Measurements from ENCODE around the gene MSMO1.
A peak's percentile ranks its signal among the peaks of the same experiment; 100 is the strongest.

The MSMO1 gene

GRCh38 chr4:165360985-165361670 is 33.7 kb downstream of the MSMO1 start:
- no peak for DNase-seq (ENCODE audit: low read depth)

DNA sequence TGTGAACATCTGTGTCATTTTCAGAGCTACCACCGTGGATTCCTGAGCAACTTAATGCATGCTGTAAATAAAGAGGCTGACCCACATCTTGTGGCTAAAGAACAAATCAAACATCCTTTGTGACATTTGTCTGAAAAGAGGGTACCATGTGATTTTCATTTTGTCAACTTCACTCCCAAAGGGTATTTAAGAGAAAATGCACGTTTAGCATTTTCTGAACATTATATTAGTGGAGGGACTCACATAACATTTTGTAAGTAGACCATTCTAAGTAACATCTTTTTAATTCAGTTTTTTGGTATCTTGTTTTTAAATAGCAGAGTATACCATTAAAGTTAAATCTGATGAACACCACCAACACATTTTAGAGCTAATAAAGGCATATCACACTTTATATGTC is 34.3 kb downstream of the MSMO1 start:
- no peak for DNase-seq (ENCODE audit: low read depth)

DNA sequence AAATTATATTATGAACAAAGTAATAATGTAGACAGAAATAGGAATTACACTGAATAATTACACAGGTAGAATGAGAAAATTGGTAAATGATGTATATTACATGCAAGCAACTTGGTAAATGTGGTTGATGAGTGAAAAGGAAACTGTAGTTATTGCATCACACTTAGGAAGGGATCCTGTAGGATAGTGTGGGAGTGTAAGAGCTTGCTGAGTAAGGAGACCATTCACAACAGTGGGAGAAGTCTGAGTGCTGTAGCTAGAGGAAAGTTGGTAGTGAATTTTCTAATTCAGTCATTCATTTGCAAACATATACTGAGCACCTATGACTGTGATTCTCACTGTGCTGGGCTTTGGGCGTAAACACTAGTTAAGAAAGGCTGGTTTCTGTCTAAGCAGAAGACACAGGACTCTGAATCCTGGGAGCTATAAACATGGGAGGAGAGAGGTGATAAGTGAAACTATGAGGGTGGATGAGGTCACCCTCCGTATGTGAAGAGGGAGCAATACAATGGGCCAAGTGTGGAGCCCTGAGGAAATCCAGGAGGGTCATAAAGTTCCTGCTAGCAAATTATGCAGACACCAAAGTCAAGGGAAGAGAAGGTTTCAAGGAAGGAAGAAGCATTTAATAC is 37.1 kb downstream of the MSMO1 start:
- no peak for DNase-seq (ENCODE audit: low read depth)

DNA sequence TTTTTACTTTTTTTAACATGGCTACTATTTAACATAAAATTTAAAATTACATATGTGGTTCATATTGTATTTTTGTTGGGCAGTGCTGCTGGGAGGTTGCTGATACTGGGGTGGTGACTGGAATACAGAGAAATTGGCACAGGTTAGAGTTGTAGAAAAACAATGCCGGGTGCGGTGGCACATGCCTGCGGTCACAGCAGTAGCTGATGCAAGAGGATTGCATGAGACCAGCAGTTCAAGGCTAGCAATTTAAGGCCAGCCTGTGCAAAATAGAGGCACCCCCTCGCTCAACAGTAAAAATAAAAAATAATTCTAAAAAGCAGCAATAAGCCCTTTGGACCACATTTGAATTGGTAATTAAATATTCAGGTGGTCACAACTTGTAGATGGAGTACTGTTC is 39.6 kb downstream of the MSMO1 start:
- no peak for DNase-seq (ENCODE audit: low read depth)

DNA sequence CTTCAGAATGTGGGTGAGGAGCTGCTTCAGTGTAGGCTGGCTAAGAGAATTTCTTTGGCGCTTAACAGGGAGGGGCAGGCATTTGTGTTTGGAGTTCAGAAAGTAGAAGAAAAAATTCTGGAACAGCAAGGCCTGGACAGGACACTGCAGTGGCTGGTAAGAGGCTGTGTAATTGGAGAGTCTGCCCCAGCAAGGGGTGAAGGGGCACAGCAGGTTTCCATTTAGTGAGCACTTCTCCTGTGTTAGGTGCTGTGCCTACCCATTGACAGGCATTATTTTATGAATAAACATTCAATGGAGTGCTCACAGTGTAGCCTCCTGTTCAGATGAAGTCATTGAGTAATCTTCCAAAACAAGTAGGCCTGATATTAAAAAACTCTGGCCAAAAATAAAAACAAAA is 40.6 kb downstream of the MSMO1 start:
- DNase-seq (ENCODE audit: low read depth): no peak

DNA sequence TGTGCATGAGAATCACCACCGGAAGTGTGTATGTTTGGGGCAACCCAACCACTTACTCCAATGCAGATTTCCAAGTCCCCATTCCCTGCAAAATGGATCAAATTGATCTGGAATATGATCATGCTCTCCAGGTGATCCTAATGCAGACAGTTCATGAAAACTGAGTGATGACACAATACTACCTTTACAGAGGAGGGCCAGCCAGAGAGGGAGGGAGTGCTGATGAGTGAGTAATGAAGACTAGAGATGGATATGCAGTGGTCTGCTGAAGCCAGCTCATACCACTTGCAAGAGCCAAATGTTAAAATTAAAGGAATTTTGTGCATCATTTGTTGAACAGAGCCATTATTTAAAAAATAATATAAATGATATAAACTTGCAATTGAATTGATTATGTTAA is 41.1 kb downstream of the MSMO1 start:
- no peak for DNase-seq (ENCODE audit: low read depth)

GRCh38 chr4:165369522-165369921 is 42.1 kb downstream of the MSMO1 start:
- no peak for DNase-seq (ENCODE audit: low read depth)

DNA sequence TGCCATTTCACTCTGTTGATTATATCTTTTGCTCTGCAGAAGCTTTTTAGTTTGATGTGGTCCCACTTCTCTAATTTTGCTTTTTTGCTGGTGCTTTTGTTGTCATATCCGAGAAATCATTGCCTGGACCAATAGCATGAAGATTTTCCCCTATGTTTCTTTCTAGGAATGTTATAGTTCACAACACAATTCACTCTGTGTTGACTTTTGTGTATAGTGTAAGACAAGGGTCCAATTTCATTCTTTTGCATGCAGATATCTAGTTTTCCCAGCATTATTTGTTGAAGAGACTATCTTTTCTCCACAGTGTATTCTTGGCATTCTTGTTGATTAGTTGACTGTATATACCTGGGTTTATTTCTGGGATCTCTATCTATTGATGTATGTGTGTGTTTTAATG is 43.1 kb downstream of the MSMO1 start:
- no peak for DNase-seq (ENCODE audit: low read depth)

DNA sequence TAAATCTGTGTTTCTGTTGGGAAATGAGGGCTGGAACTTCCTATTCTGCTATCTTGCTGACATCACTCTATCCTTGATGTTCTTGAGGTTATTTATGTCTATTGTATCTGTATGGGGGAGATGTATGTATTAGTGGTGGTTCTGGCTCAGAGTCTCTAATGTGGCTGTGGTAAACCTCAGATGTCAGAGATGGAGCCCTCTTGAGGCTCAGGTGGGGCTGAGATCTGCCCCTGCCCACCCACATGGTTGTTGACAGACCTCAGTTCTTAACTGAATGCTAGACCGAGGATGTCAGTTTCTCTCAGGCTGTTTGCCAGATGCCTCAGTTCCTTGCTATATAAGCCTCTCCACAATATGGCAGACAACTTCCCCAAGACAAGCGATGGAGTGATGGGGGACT is 48.0 kb downstream of the MSMO1 start:
- no peak for DNase-seq (ENCODE audit: low read depth)

- DNase-seq (ENCODE audit: low read depth): no peak
Observed at GRCh38 chr4:165378398-165378744, 50.9 kb downstream of the MSMO1 start.

GRCh38 chr4:165378745-165379677 is 51.5 kb downstream of the MSMO1 start, which contains the start of gene CPE:
Gene CPE, plus strand, starts transcription at chr4:165379008. Its CDS starts 214 bp downstream, at chr4:165379222.
- peak; percentile 7 for DNase-seq (ENCODE audit: low read depth)

GRCh38 chr4:165379678-165380064 is 52.2 kb downstream of the MSMO1 start:
- no peak for DNase-seq (ENCODE audit: low read depth)

DNA sequence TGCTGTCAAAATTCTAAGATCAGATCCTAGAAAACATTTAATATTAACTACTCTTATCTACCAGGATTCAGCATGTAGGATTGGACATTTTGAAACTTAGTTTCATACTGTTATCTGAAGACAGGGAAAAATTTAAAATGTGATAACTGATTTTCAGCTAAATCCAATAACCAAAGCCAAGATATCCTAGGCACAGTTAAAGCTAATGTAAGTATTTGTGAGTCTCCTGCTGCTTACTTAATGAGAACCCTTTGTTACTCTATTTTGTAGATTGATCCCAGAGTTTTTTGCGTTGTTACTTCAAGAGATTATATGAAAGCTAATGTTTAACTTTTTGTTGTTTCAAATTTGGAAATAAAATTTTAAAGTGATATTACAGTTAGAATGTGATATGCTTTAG is 53.3 kb downstream of the MSMO1 start:
- no peak for DNase-seq (ENCODE audit: low read depth)

DNA sequence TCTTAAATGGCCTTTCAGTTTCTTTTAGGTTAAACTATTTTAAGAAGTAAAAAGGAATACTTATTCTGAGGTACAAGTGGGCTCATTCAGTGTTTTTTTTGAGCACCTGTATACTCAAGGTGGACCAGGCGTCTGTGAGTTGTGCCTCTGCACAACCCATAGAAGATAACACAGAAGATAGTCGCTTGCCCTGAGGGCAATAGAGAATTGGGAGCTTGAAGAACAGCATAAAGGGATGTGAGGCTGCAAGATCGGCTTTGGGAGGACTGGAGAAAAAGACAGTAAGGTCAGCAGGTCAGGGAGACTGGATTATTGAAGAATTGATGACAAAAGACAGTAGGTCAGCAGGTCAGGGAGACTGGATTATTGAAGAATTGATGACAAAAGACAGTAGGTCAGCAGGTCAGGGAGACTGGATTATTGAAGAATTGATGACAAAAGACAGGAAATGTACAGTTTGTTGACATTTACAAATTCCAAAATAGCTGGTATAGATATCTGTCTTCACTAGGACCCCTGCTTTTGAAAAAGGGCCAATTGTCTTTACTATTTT is 54.4 kb downstream of the MSMO1 start:
- DNase-seq (ENCODE audit: low read depth): no peak

GRCh38 chr4:165382640-165383039 is 55.2 kb downstream of the MSMO1 start:
- no peak for DNase-seq (ENCODE audit: low read depth)

GRCh38 chr4:165383591-165384073 is 56.2 kb downstream of the MSMO1 start:
- no peak for DNase-seq (ENCODE audit: low read depth)

- DNase-seq (ENCODE audit: low read depth): no peak
Observed at GRCh38 chr4:165384186-165384585, 56.7 kb downstream of the MSMO1 start.

- DNase-seq (ENCODE audit: low read depth): no peak
Observed at GRCh38 chr4:165384598-165384997, 57.1 kb downstream of the MSMO1 start.

DNA sequence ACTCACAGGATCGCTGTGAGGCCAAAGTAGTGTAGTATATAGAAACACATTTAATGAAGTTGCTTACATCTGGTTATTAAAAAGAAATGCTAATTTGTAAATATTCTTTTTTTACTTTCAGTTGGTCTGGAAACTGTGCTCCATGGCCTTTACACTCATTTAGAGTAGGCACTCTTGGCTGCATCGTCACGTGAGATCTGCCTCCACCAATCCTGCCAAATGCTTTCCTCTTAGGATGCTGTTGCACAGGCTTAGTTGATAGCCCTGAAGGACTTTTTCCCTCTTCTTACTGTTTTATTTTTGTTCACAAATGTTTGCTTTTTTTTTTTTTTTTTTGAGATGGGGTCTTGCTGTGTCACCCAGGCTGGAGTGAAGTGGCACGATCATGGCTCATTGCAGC is 57.7 kb downstream of the MSMO1 start:
- no peak for DNase-seq (ENCODE audit: low read depth)

GRCh38 chr4:165386328-165386727 is 58.9 kb downstream of the MSMO1 start:
- no peak for DNase-seq (ENCODE audit: low read depth)

GRCh38 chr4:165388756-165389155 is 61.3 kb downstream of the MSMO1 start:
- DNase-seq (ENCODE audit: low read depth): no peak

All from stimulated activated CD8-positive, alpha-beta memory T cell treated with anti-CD3 and anti-CD28 coated beads, Interleukin-15, amount 100 ng/mL, for 1 hour (primary cell).